K562 (cell line): Measurements from ENCODE around the gene EFCAB5. TPM values are rescaled to one million over a fixed set of nuclear protein-coding genes. Genes with fewer than 3 reads are reported as not detected.

ENCODE experiments used
- ATAC-seq: fragments of 200-7000 bp; cut with Tn5 transposase; 3 replicates; pipeline ENCODE4 v1.9.1; 2020; ENCODE audit warnings: moderate library complexity
- BruUV-seq: library from RNA; stranded (reverse); fragments of 400-500 nt; replicated peaks from 2 replicates; lab custom pipeline; 2021; lab: Mats Ljungman, UMichigan
- CTCF ChIA-PET: fragments of 300-600 bp; formaldehyde crosslinking; extraction: SDS; loops from one replicate; lab custom pipeline; 2021; ENCODE audit warnings: low intra/inter-chr PET ratio; lab: Yijun Ruan, JAX
- POLR2A ChIA-PET: fragments of 300-600, 350-650 bp; sonication (Branson Sonifier 250); formaldehyde crosslinking; extraction: SDS; loops from one replicate; lab custom pipeline; 2021; ENCODE audit warnings: antibody characterized with exemption, inconsistent platforms; lab: Yijun Ruan, JAX
- DNase-seq, 4 experiments: peaks; one replicate each; pipeline versions ENCODE4 v3.0.0 to v3.0.0-alpha.2; 2011 to 2018; ENCODE audit warnings: low spot score in 3 of 4, mixed read lengths in 3 of 4; ENCODE audit errors: extremely low read depth in 1 of 4
- FAIRE-seq: peaks from 2 replicates; lab custom pipeline; 2011; peaks lifted over from hg19 to GRCh38; lab: Jason Lieb, UNC
- H2AFZ ChIP-seq: 2 replicates; pipeline ENCODE4 v1.6.0; 2011; ENCODE audit warnings: low read depth, low read length, control low read depth, inconsistent platforms
- H3K27ac ChIP-seq: fragments of 200-600 bp; 3 replicates; pipeline ENCODE4 v1.8.0; 2011; ENCODE audit warnings: low read depth, mild to moderate bottlenecking, control low read depth, inconsistent platforms, low read length, moderate library complexity, mixed read lengths; ENCODE audit errors: extremely low read depth
- H3K27me3 ChIP-seq, 2 experiments: fragments of 300-600 bp in 1 of 2; 2 replicates in 1 of 2; 3 replicates in 1 of 2; pipeline versions ENCODE4 v1.6.0 to v1.8.0; 2011; ENCODE audit warnings: inconsistent platforms in 2 of 2, low read length in 2 of 2, mild to moderate bottlenecking in 1 of 2, mixed read lengths in 1 of 2, moderate library complexity in 1 of 2; ENCODE audit not compliant: control insufficient read depth in 2 of 2, insufficient read depth in 2 of 2
- H3K36me3 ChIP-seq: fragments of 300-600 bp; 3 replicates; pipeline ENCODE4 v1.8.0; 2011; ENCODE audit warnings: mild to moderate bottlenecking, low read length, inconsistent platforms; ENCODE audit not compliant: control insufficient read depth, insufficient read depth
- H3K4me1 ChIP-seq, 2 experiments: fragments of 200-600 bp in 1 of 2; replicated peaks in 1 of 2; 2 replicates in 1 of 2; 3 replicates in 1 of 2; pipeline versions ENCODE4 v1.5.1 to v1.8.0; 2011; ENCODE audit warnings: inconsistent platforms in 2 of 2, low read length in 2 of 2, mild to moderate bottlenecking in 1 of 2, mixed read lengths in 1 of 2, moderate library complexity in 1 of 2; ENCODE audit not compliant: control insufficient read depth in 2 of 2, insufficient read depth in 2 of 2
- H3K4me2 ChIP-seq: 2 replicates; pipeline ENCODE4 v1.6.1; 2011; ENCODE audit warnings: low read length, control low read depth, inconsistent platforms, mixed read lengths; ENCODE audit not compliant: insufficient read depth
- H3K4me3 ChIP-seq: fragments of 200-600 bp; sonication (generic), shearing (Covaris generic); 2 replicates; pipeline ENCODE4 v1.5.1; 2016; ENCODE audit warnings: control low read depth, inconsistent platforms
- H3K79me2 ChIP-seq: fragments of 200-600 bp; 3 replicates; pipeline ENCODE4 v1.8.0; 2011; ENCODE audit warnings: low read length, inconsistent platforms; ENCODE audit not compliant: control insufficient read depth, insufficient read depth
- H3K9ac ChIP-seq, 2 experiments: 2 replicates each; pipeline versions ENCODE4 v1.6.0 to v1.6.1; 2011; ENCODE audit warnings: low read depth in 2 of 2, low read length in 2 of 2, control low read depth in 1 of 2, inconsistent platforms in 1 of 2, mild to moderate bottlenecking in 1 of 2, mixed read lengths in 1 of 2; ENCODE audit not compliant: insufficient read depth in 1 of 2
- H3K9me1 ChIP-seq: one replicate; pipeline ENCODE4 v1.6.0; 2011; ENCODE audit warnings: inconsistent platforms, mild to moderate bottlenecking, low read length, moderate library complexity; ENCODE audit not compliant: control insufficient read depth, insufficient read depth
- H3K9me3 ChIP-seq: replicated peaks from 2 replicates; pipeline ENCODE4 v1.5.1; 2011; ENCODE audit warnings: low read depth, low read length, inconsistent platforms; ENCODE audit not compliant: control insufficient read depth, insufficient read depth
- H4K20me1 ChIP-seq: replicated peaks from 2 replicates; pipeline ENCODE4 v1.6.1; 2011; ENCODE audit warnings: low read length, inconsistent platforms, mixed read lengths; ENCODE audit not compliant: control insufficient read depth, insufficient read depth
- C11orf30 ChIP-seq: fragments of 450-650 bp; IDR thresholded peaks from 2 replicates; pipeline ENCODE4 v1.6.1; 2016; ENCODE audit warnings: low read depth, mild to moderate bottlenecking
- HOXB6 ChIP-seq: fragments of 250-450 bp; sonication (Bioruptor Pico); IDR thresholded peaks from 2 replicates; pipeline ENCODE4 v1.5.1; 2022; ENCODE audit warnings: mild to moderate bottlenecking, borderline replicate concordance
- NFXL1 ChIP-seq: fragments of 450-650 bp; formaldehyde crosslinking; IDR thresholded peaks from 2 replicates; pipeline ENCODE4 v1.4.0; 2021; ENCODE audit warnings: mild to moderate bottlenecking
- NR0B1 ChIP-seq: fragments of 450-650 bp; IDR thresholded peaks from one replicate; pipeline ENCODE4 v1.6.1; 2018; ENCODE audit warnings: mild to moderate bottlenecking, moderate library complexity; ENCODE audit not compliant: partially characterized antibody
- PTBP1 ChIP-seq: fragments of 200-400 bp; formaldehyde crosslinking; IDR thresholded peaks from 2 replicates; pipeline ENCODE4 v1.6.1; 2017; ENCODE audit warnings: low read depth, low read length
- SMARCC2 ChIP-seq: fragments of 450-650 bp; IDR thresholded peaks from 2 replicates; pipeline ENCODE4 v1.6.1; 2017; ENCODE audit warnings: antibody characterized with exemption, moderate library complexity, mild to moderate bottlenecking, low read depth
- TOE1 ChIP-seq, 2 experiments: fragments of 450-650 bp in 1 of 2; sonication (generic) in 1 of 2; formaldehyde crosslinking in 1 of 2; IDR thresholded peaks; 2 replicates each; pipeline versions ENCODE4 v1.7.1 to v1.8.0; 2016 to 2022; ENCODE audit warnings: borderline replicate concordance in 2 of 2, mild to moderate bottlenecking in 2 of 2, antibody characterized with exemption in 1 of 2, inconsistent platforms in 1 of 2, low read depth in 1 of 2, missing genetic modification reagents in 1 of 2, moderate library complexity in 1 of 2
- ZNF282 ChIP-seq: sonication (generic); formaldehyde crosslinking; IDR thresholded peaks from 2 replicates; pipeline ENCODE4 v1.8.1; 2023; ENCODE audit warnings: missing genetic modification reagents
- WGBS: fragments of 100-300 bp; shearing (Covaris generic); methylation state at CpG from one replicate; pipeline ENCODE4 v1.1.6; 2016; ENCODE audit warnings: low coverage, mixed read lengths; ENCODE audit not compliant: insufficient coverage; ENCODE audit errors: missing lambda C conversion rate; 5-methylcytosine and 5-hydroxymethylcytosine counted together
- in situ Hi-C: fragments of 300-500 bp; cut with MboI; formaldehyde crosslinking; loops from 4 replicates; pipeline ENCODE4 v1.15.0; 2018; ENCODE audit warnings: inconsistent platforms, mixed read lengths
- intact Hi-C: fragments of 100-400 bp; cut with micrococcal nuclease; formaldehyde crosslinking; loops from 2 replicates; pipeline ENCODE4 v1.14.2; 2022
- polyA plus RNA-seq, 8 experiments: library from polyadenylated mRNA; depleted of rRNA in 4 of 8; stranded (reverse) in 5 of 8; unstranded in 3 of 8; fragments of >200 nt; fragmentation: Nextera tagmentation in 2 of 8; fragmentation: Illumina TruSeq in 1 of 8; extraction: Ambion mirVana in 2 of 8; extraction: Trizol in 1 of 8; gene quantifications; 2 replicates each; pipeline versions ENCODE4 v1.2.1 to v1.2.3, GENCODE V29; 2011 to 2014; ENCODE audit warnings: inconsistent platforms in 1 of 8, missing spikeins in 1 of 8
- total RNA-seq, 7 experiments: library from RNA; depleted of rRNA in 6 of 7; stranded (reverse); fragments of >200 nt in 6 of 7; fragmentation: Illumina TruSeq in 2 of 7; extraction: Trizol in 2 of 7; gene quantifications; 2 replicates each; pipeline versions ENCODE4 v1.2.1 to v1.2.3, GENCODE V29; 2011 to 2021; ENCODE audit warnings: low replicate concordance in 1 of 7

Gene EFCAB5
- total and polyA plus RNA-seq, 9 of the 15 experiments (the other 6 are each of a cell fraction or from before 2014, with no cell fraction given), result 0.06 to 0.11 TPM; not detected in 7

- POLR2A ChIA-PET, result interaction anchor here (1.0 kb wide), 1 partner anchor 30 kb away, joined by 3 read pairs; no protein-coding TSS in a partner anchor
- no peaks in the 10 kb centered on the region for H3K79me2 ChIP-seq
- intact Hi-C loops, result no loop called here
- no peak for TF ChIP-seq C11orf30
- no peak for TF ChIP-seq TOE1 (IDR thresholded peaks at IDR 0.05; ENCODE audit: borderline replicate concordance)
- no peak for TF ChIP-seq TOE1 (CRISPR knock-in tag; IDR thresholded peaks at IDR 0.05; ENCODE audit: borderline replicate concordance, low read depth)
- no peak for TF ChIP-seq SMARCC2
- no peak for TF ChIP-seq PTBP1
- TF ChIP-seq NFXL1, result no peak
- no peak for TF ChIP-seq ZNF282
- TF ChIP-seq HOXB6 (CRISPR knock-in tag), result no peak
- no peak for TF ChIP-seq NR0B1
- TF ChIP-seq, all 486 proteins: peak for 0
- Histone ChIP-seq H3K4me3 (no peak overlapping the region), H3K36me3 (no peaks in the 10 kb centered on the region), H3K9ac (no peak overlapping the region), H2AFZ (no peak overlapping the region), H3K27ac (no peak overlapping the region), H3K27me3 (peaks cover 2 to 3% of the 10 kb centered on the region in 2 experiments; a peak in 2 of 5 replicates), H3K9me3 (no peaks in the 10 kb centered on the region), H3K4me2 (no peak overlapping the region), H3K4me1 (no peaks in the 10 kb centered on the region), H4K20me1 (no peaks in the 10 kb centered on the region), H3K9me1 (no peaks in the 10 kb centered on the region)
- BruUV-seq, result no TSS peak
- ATAC-seq, result no peak
- in situ Hi-C loops, result no loop called here
- DNase-seq, result no peak
- no peak for FAIRE-seq
- CTCF ChIA-PET, result no interaction called here
- 0% methylated on average over 1 of the region's 1 CpG for WGBS
Observed at GRCh38 chr17:29977836-29978235, 36.4 kb downstream of the EFCAB5 start.
